Endodermal cell (in vitro differentiated cells): ENCODE results near the gene TMOD2. TPM values are rescaled to one million over a fixed set of nuclear protein-coding genes. Genes with fewer than 3 reads are reported as not detected.

Experiments used
- DNase-seq: peaks from one replicate; pipeline ENCODE4 v3.0.0-alpha.2; 2017
- H3K27ac ChIP-seq: 2 replicates; pipeline ENCODE4 v1.5.1; 2013; ENCODE audit warnings: mild to moderate bottlenecking, low read depth, low read length, moderate library complexity
- H3K27me3 ChIP-seq: 2 replicates; pipeline ENCODE4 v1.6.1; 2013; ENCODE audit warnings: mild to moderate bottlenecking, low read length, moderate library complexity; ENCODE audit not compliant: insufficient read depth, control insufficient read depth, poor library complexity, severe bottlenecking
- H3K36me3 ChIP-seq: 2 replicates; pipeline ENCODE4 v1.7.0; 2013; ENCODE audit warnings: mild to moderate bottlenecking, low read length, moderate library complexity; ENCODE audit not compliant: control insufficient read depth, insufficient read depth
- H3K4me1 ChIP-seq: one replicate; pipeline ENCODE4 v1.7.0; 2013; ENCODE audit warnings: low read length; ENCODE audit not compliant: control insufficient read depth, insufficient read depth
- H3K4me3 ChIP-seq: 2 replicates; pipeline ENCODE4 v1.5.1; 2013; ENCODE audit warnings: mild to moderate bottlenecking, low read length, moderate library complexity
- H3K9ac ChIP-seq: 2 replicates; pipeline ENCODE4 v1.6.1; 2013; ENCODE audit warnings: mild to moderate bottlenecking, low read length, moderate library complexity; ENCODE audit not compliant: poor library complexity, severe bottlenecking; ENCODE audit errors: extremely low read depth
- H3K9me3 ChIP-seq: 2 replicates; pipeline ENCODE4 v1.6.1; 2013; ENCODE audit warnings: mild to moderate bottlenecking, low read length, moderate library complexity; ENCODE audit not compliant: control insufficient read depth
- H3K27ac Mint-ChIP-seq: 2 replicates; pipeline ENCODE4 v1.8.0; 2020; ENCODE audit warnings: mixed read lengths
- H3K27me3 Mint-ChIP-seq: 2 replicates; pipeline ENCODE4 v1.8.0; 2021; ENCODE audit warnings: mild to moderate bottlenecking, mixed read lengths; ENCODE audit not compliant: insufficient read depth
- H3K36me3 Mint-ChIP-seq: 2 replicates; pipeline ENCODE4 v1.8.0; 2020; ENCODE audit warnings: low read depth, mixed read lengths
- H3K4me1 Mint-ChIP-seq: 2 replicates; pipeline ENCODE4 v1.8.0; 2020; ENCODE audit warnings: mixed read lengths
- H3K4me3 Mint-ChIP-seq: 2 replicates; pipeline ENCODE4 v1.8.0; 2020; ENCODE audit warnings: mild to moderate bottlenecking, moderate library complexity, mixed read lengths
- H3K9me3 Mint-ChIP-seq: 2 replicates; pipeline ENCODE4 v1.8.0; 2020; ENCODE audit warnings: mild to moderate bottlenecking, mixed read lengths
- CTCF ChIP-seq: fragments of 200-600 bp; sonication (generic); conservative IDR thresholded peaks from 2 replicates; pipeline ENCODE4 v1.5.0; 2021; ENCODE audit warnings: antibody characterized with exemption, mild to moderate bottlenecking
- WGBS, 2 experiments: methylation state at CpG; one replicate each; pipeline versions ENCODE4 v1.1.5 to v1.1.7; 2013; ENCODE audit warnings: missing lambda C conversion rate in 2 of 2, mixed read lengths in 1 of 2; ENCODE audit not compliant: insufficient coverage in 1 of 2, insufficient read length in 1 of 2; 5-methylcytosine and 5-hydroxymethylcytosine counted together
- total RNA-seq, 2 donors: library from RNA; stranded (reverse); fragmentation: NEBNext Ultra II Directional in 1 of 2; extraction: Animal tissue kit (Norgen Biotek cat#: 25700) in 1 of 2; gene quantifications; 2 replicates in 1 of 2; 3 replicates in 1 of 2; pipeline ENCODE4 v1.2.1, GENCODE V29; 2021

Gene TMOD2
- total RNA-seq, 2 donors from 2014 or later: 2.1 to 2.5 TPM

GRCh38 chr15:51759557-51760070, 8.2 kb downstream of the TMOD2 start:
- Mint-ChIP-seq H3K27ac (no peak overlapping the region), H3K9me3 (no peaks in the 10 kb centered on the region), H3K27me3 (peaks cover 6% of the 10 kb centered on the region), H3K36me3 (no peaks in the 10 kb centered on the region), H3K4me1 (no peaks in the 10 kb centered on the region), H3K4me3 (no peak overlapping the region)
- H3K9ac ChIP-seq: no peak overlapping the region
- TF ChIP-seq CTCF: peak; percentile 68
- H3K27me3 ChIP-seq: peaks cover 21% of the 10 kb centered on the region
- H3K27ac ChIP-seq: no peak overlapping the region
- no peaks in the 10 kb centered on the region for H3K4me1 ChIP-seq
- 87 to 94% methylated on average over 2 to 3 of the region's 3 CpGs for WGBS, 2 experiments
- H3K4me3 ChIP-seq: no peak overlapping the region
- peak; percentile 76 for DNase-seq
- no peaks in the 10 kb centered on the region for H3K9me3 ChIP-seq
- no peaks in the 10 kb centered on the region for H3K36me3 ChIP-seq

- H3K9ac ChIP-seq: no peak overlapping the region
- H3K36me3 Mint-ChIP-seq: no peaks in the 10 kb centered on the region
Measured at GRCh38 chr15:51760805-51761204, 9.4 kb downstream of the TMOD2 start.

GRCh38 chr15:51765751-51766150, 14.4 kb downstream of the TMOD2 start:
- H3K27me3 Mint-ChIP-seq: no peaks in the 10 kb centered on the region
- Histone ChIP-seq H3K4me1 (no peaks in the 10 kb centered on the region), H3K4me3 (no peak overlapping the region), H3K9ac (no peak overlapping the region), H3K9me3 (no peaks in the 10 kb centered on the region), H3K36me3 (no peaks in the 10 kb centered on the region), H3K27ac (no peak overlapping the region), H3K27me3 (no peaks in the 10 kb centered on the region)
- TF ChIP-seq CTCF: no peak
- H3K4me3 Mint-ChIP-seq: no peak overlapping the region
- H3K9me3 Mint-ChIP-seq: no peaks in the 10 kb centered on the region
- DNase-seq: no peak
- H3K27ac Mint-ChIP-seq: no peak overlapping the region
- WGBS, 2 experiments: 87 to 91% methylated on average over 4 to 7 of the region's 7 CpGs
- peaks cover 5% of the 10 kb centered on the region for H3K4me1 Mint-ChIP-seq
- H3K36me3 Mint-ChIP-seq: no peaks in the 10 kb centered on the region

More at GRCh38 chr15:51760805-51761204, 9.4 kb downstream of the TMOD2 start:
- WGBS, 2 experiments: 40 to 56% methylated on average over 2 to 3 of the region's 3 CpGs
- H3K27me3 ChIP-seq: peaks cover 9% of the 10 kb centered on the region
- H3K9me3 ChIP-seq: no peaks in the 10 kb centered on the region
- no peak for DNase-seq
- no peak overlapping the region for H3K27ac ChIP-seq
- H3K27ac Mint-ChIP-seq: no peak overlapping the region
- H3K4me3 ChIP-seq: no peak overlapping the region
- H3K4me3 Mint-ChIP-seq: no peak overlapping the region
- no peaks in the 10 kb centered on the region for H3K36me3 ChIP-seq
- H3K27me3 Mint-ChIP-seq: peaks cover 3% of the 10 kb centered on the region
- H3K9me3 Mint-ChIP-seq: no peaks in the 10 kb centered on the region
- no peak for TF ChIP-seq CTCF
- no peaks in the 10 kb centered on the region for H3K4me1 Mint-ChIP-seq
- no peaks in the 10 kb centered on the region for H3K4me1 ChIP-seq
